ENCODE measurements around the gene GAS5. TPM values are rescaled to one million over a fixed set of nuclear protein-coding genes. Genes with fewer than 3 reads are reported as not detected.

Gene GAS5
- total and polyA plus RNA-seq, 10 of the 15 experiments (the other 5 are each of a cell fraction or from before 2014, with no cell fraction given): 289 to 1,137 (median 699) TPM

GRCh38 chr1:173868266-173869020 lies 654 bp upstream of the GAS5 start, which contains the start of gene ZBTB37 (continued):
- TF ChIP-seq NFYB (IDR thresholded peaks at IDR 0.05; ENCODE audit: insufficient read depth, low read depth, low read length): peak; percentile 16; the same call in 1 of the 2 replicates
- TF ChIP-seq, protein P1, sequence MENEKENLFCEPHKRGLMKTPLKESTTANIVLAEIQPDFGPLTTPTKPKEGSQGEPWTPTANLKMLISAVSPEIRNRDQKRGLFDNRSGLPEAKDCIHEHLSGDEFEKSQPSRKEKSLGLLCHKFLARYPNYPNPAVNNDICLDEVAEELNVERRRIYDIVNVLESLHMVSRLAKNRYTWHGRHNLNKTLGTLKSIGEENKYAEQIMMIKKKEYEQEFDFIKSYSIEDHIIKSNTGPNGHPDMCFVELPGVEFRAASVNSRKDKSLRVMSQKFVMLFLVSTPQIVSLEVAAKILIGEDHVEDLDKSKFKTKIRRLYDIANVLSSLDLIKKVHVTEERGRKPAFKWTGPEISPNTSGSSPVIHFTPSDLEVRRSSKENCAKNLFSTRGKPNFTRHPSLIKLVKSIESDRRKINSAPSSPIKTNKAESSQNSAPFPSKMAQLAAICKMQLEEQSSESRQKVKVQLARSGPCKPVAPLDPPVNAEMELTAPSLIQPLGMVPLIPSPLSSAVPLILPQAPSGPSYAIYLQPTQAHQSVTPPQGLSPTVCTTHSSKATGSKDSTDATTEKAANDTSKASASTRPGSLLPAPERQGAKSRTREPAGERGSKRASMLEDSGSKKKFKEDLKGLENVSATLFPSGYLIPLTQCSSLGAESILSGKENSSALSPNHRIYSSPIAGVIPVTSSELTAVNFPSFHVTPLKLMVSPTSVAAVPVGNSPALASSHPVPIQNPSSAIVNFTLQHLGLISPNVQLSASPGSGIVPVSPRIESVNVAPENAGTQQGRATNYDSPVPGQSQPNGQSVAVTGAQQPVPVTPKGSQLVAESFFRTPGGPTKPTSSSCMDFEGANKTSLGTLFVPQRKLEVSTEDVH (IDR thresholded peaks at IDR 0.05; ENCODE audit: low read depth, partially characterized antibody): no peak
- TF ChIP-seq HCFC1 (IDR thresholded peaks at IDR 0.05; ENCODE audit: low read length): 0 out of 2 replicates have a peak, but pooled peaks have one; percentile 6
- TF ChIP-seq, protein P2, sequence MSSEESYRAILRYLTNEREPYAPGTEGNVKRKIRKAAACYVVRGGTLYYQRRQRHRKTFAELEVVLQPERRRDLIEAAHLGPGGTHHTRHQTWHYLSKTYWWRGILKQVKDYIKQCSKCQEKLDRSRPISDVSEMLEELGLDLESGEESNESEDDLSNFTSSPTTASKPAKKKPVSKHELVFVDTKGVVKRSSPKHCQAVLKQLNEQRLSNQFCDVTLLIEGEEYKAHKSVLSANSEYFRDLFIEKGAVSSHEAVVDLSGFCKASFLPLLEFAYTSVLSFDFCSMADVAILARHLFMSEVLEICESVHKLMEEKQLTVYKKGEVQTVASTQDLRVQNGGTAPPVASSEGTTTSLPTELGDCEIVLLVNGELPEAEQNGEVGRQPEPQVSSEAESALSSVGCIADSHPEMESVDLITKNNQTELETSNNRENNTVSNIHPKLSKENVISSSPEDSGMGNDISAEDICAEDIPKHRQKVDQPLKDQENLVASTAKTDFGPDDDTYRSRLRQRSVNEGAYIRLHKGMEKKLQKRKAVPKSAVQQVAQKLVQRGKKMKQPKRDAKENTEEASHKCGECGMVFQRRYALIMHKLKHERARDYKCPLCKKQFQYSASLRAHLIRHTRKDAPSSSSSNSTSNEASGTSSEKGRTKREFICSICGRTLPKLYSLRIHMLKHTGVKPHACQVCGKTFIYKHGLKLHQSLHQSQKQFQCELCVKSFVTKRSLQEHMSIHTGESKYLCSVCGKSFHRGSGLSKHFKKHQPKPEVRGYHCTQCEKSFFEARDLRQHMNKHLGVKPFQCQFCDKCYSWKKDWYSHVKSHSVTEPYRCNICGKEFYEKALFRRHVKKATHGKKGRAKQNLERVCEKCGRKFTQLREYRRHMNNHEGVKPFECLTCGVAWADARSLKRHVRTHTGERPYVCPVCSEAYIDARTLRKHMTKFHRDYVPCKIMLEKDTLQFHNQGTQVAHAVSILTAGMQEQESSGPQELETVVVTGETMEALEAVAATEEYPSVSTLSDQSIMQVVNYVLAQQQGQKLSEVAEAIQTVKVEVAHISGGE (CRISPR knock-in tag; IDR thresholded peaks at IDR 0.05): no peak
- no peak for TF ChIP-seq POLR2AphosphoS5 (IDR thresholded peaks at IDR 0.05; ENCODE audit: low read length)
- TF ChIP-seq, protein P3, sequence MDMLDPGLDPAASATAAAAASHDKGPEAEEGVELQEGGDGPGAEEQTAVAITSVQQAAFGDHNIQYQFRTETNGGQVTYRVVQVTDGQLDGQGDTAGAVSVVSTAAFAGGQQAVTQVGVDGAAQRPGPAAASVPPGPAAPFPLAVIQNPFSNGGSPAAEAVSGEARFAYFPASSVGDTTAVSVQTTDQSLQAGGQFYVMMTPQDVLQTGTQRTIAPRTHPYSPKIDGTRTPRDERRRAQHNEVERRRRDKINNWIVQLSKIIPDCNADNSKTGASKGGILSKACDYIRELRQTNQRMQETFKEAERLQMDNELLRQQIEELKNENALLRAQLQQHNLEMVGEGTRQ (IDR thresholded peaks at IDR 0.05; ENCODE audit: borderline replicate concordance, low read depth, low read length): no peak
- no peak; a peak in 1 of 4 replicates for TF ChIP-seq BHLHE40 (IDR thresholded peaks at IDR 0.05; ENCODE audit: borderline replicate concordance in 1 of 2, low read depth in 2 of 2, low read length in 1 of 2)
- TF ChIP-seq RB1 (IDR thresholded peaks at IDR 0.05; ENCODE audit: borderline replicate concordance): peak; percentile 58; the same call in 1 of the 2 replicates
- no peak; the same call in 1 of the 2 replicates for TF ChIP-seq SMARCA5 (IDR thresholded peaks at IDR 0.05)
- TF ChIP-seq TCF12 (IDR thresholded peaks at IDR 0.05; ENCODE audit: low read depth, low read length): peak; percentile 46; the same call in 1 of the 2 replicates
- no peak for TF ChIP-seq MXI1 (IDR thresholded peaks at IDR 0.05; ENCODE audit: low read depth, low read length)
- TF ChIP-seq NFYA (IDR thresholded peaks at IDR 0.05; ENCODE audit: borderline replicate concordance, low read depth, low read length): no peak
- no peak for TF ChIP-seq TAF1 (IDR thresholded peaks at IDR 0.05; ENCODE audit: borderline replicate concordance, low read depth, low read length)
- TF ChIP-seq FOS (IDR thresholded peaks at IDR 0.05; ENCODE audit: borderline replicate concordance, extremely low read depth, insufficient read length): no peak
- no peak for TF ChIP-seq MTA3 (IDR thresholded peaks at IDR 0.05; ENCODE audit: borderline replicate concordance, low read length)
- peak; percentile 96 for TF ChIP-seq IKZF1 (conservative IDR thresholded peaks at IDR 0.05)
- no peak for TF ChIP-seq TCF7 (IDR thresholded peaks at IDR 0.05; ENCODE audit: borderline replicate concordance)
- no peak for TF ChIP-seq CHD1 (IDR thresholded peaks at IDR 0.05; ENCODE audit: low read depth, low read length)
- TF ChIP-seq PRDM15 (CRISPR knock-in tag; IDR thresholded peaks at IDR 0.05): no peak

Measured in GM12878 (cell line).